ENCODE measurements around the gene POLA2. TPM values are rescaled to one million over a fixed set of nuclear protein-coding genes. Genes with fewer than 3 reads are reported as not detected.

Gene POLA2
- total RNA-seq, 1 donor from 2014 or later: 30.2 TPM

- DNase-seq (ENCODE audit: low read depth): no peak
- TF ChIP-seq CTCF (conservative IDR thresholded peaks at IDR 0.05; ENCODE audit: low read depth, low read length): no peak
- peak overlapping the region; percentile 98 for H3K4me3 ChIP-seq (ENCODE audit: low read depth, low read length)
Observed at GRCh38 chr11:65334696-65335295, 73.0 kb downstream of the POLA2 start.

- no peak for DNase-seq (ENCODE audit: low read depth)
- no peak for TF ChIP-seq CTCF (conservative IDR thresholded peaks at IDR 0.05; ENCODE audit: low read depth, low read length)
- no peak overlapping the region for H3K4me3 ChIP-seq (ENCODE audit: low read depth, low read length)
Observed at GRCh38 chr11:65338676-65339075, 76.9 kb downstream of the POLA2 start.

- TF ChIP-seq CTCF (conservative IDR thresholded peaks at IDR 0.05; ENCODE audit: low read depth, low read length): no peak
- no peak for DNase-seq (ENCODE audit: low read depth)
- H3K4me3 ChIP-seq (ENCODE audit: low read depth, low read length): no peak overlapping the region
Observed at GRCh38 chr11:65340226-65340625, 78.5 kb downstream of the POLA2 start.

GRCh38 chr11:65341856-65342255, 80.1 kb downstream of the POLA2 start:
- TF ChIP-seq CTCF (conservative IDR thresholded peaks at IDR 0.05; ENCODE audit: low read depth, low read length): no peak
- no peak for DNase-seq (ENCODE audit: low read depth)
- no peak overlapping the region for H3K4me3 ChIP-seq (ENCODE audit: low read depth, low read length)

Other genes starting within 250 kb of the POLA2 start
- gene ARL2, start 247.8 kb upstream of the POLA2 start, total RNA-seq: 151 and 169 TPM in 2 replicates
- gene SNX15, start 234.5 kb upstream of the POLA2 start, total RNA-seq: 16.5 and 18.5 TPM in 2 replicates
- gene SAC3D1, start 220.8 kb upstream of the POLA2 start, total RNA-seq: 49.0 and 50.6 TPM in 2 replicates
- gene NAALADL1, start 203.4 kb upstream of the POLA2 start, total RNA-seq: 14.7 and 27.9 TPM in 2 replicates
- 32.0 and 45.4 TPM in 2 replicates for gene CDCA5, start 177.9 kb upstream of the POLA2 start, total RNA-seq
- 59.0 and 61.1 TPM in 2 replicates for gene ZFPL1, start 177.7 kb upstream of the POLA2 start, total RNA-seq
- 227 and 342 TPM in 2 replicates for gene VPS51, start 165.7 kb upstream of the POLA2 start, total RNA-seq
- 32.9 and 52.5 TPM in 2 replicates for gene TM7SF2, start 150.1 kb upstream of the POLA2 start, total RNA-seq
- 31.9 and 37.1 TPM in 2 replicates for gene ZNHIT2, start 144.3 kb upstream of the POLA2 start, total RNA-seq
- 535 and 1,041 TPM in 2 replicates for gene FAU, start 139.8 kb upstream of the POLA2 start, total RNA-seq
- gene MRPL49, start 139.6 kb upstream of the POLA2 start, total RNA-seq: 77.5 and 126 TPM in 2 replicates
- 10.8 and 14.8 TPM in 2 replicates for gene SYVN1, start 127.4 kb upstream of the POLA2 start, total RNA-seq
- not detected in 2 replicates for gene SPDYC, start 91.7 kb upstream of the POLA2 start, total RNA-seq
- gene CAPN1, start 80.0 kb upstream of the POLA2 start, total RNA-seq: 256 and 360 TPM in 2 replicates
- gene CDC42EP2, start 52.9 kb downstream of the POLA2 start, total RNA-seq: 18.6 and 23.1 TPM in 2 replicates
- 34.9 and 44.1 TPM in 2 replicates for gene DPF2, start 71.9 kb downstream of the POLA2 start, total RNA-seq
- 0.75 and 1.2 TPM in 2 replicates for gene TIGD3, start 92.8 kb downstream of the POLA2 start, total RNA-seq
- gene SLC25A45, start 120.7 kb downstream of the POLA2 start, total RNA-seq: 0.29 and 1.2 TPM in 2 replicates
- 43.5 and 49.5 TPM in 2 replicates for gene FRMD8, start 124.7 kb downstream of the POLA2 start, total RNA-seq
- 6.4 and 27.0 TPM in 2 replicates for gene NEAT1, start 160.8 kb downstream of the POLA2 start, total RNA-seq
- 343 and 1,362 TPM in 2 replicates for gene MALAT1, start 237.1 kb downstream of the POLA2 start, total RNA-seq

All from epithelial cell of proximal tubule (primary cell).